OCI-LY1 (cell line): ENCODE measurements around the gene PTPRN2.

Experiments
- CTCF ChIP-seq: fragments of 200-600 bp; sonication (generic), shearing (Covaris generic); IDR thresholded peaks from 2 replicates; pipeline ENCODE4 v1.5.1; 2017; ENCODE audit warnings: mild to moderate bottlenecking, antibody characterized with exemption, low read length, moderate library complexity, mixed read lengths
- EZH2 ChIP-seq: fragments of 200-600 bp; sonication (generic), shearing (Covaris generic); IDR thresholded peaks from 2 replicates; pipeline ENCODE4 v1.8.0; 2017; ENCODE audit warnings: borderline replicate concordance, mixed run types, mild to moderate bottlenecking, antibody characterized with exemption, low read length, moderate library complexity, mixed read lengths

DNA sequence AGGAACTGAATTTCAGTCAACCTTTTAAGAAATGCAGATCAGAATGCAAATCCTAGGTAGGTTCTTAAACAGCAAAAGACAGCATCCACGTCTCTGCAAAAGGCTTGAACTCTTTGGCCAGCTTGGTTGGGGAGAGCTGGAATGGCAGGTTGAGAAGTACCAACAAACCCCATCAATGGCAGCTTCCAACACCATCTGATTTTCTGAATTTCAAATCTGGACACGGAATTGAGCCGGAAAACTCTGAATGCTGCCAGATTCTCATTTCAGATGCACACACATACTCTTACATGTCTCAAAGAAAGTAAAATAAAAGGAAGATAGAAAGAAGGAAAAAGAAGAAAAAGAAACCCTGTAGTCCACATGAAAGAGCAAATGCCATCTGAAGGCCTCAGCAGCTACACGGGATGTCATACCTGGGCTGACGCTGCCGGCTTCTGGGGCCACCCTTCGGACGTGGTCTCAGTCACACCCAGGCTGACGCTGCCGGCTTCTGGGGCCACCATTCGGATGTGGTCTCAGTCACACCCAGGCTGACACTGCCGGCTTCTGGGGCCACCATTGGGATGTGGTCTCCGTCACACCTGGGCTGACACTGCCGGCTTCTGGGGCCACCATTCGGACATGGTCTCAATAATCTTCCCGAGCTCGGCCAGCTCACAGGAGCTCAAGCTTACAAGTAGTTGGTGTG, 165.3 kb downstream of the PTPRN2 start:
- TF ChIP-seq CTCF = no peak
- TF ChIP-seq EZH2 = no peak
